Common myeloid progenitor, CD34-positive (primary cell): ENCODE measurements around the gene ATP5ME.
"Not testable (repeated sequence)": the region's sequence is repeated elsewhere in the genome, so short reads cannot be mapped to it uniquely, and the experiment has no call there.

Experiments
- CTCF ChIA-PET: fragments of 350-600 bp; sonication (Branson Sonifier 250); formaldehyde crosslinking; loops from one replicate; lab custom pipeline; 2021; ENCODE audit warnings: antibody characterized with exemption; lab: Charles Lee
- POLR2A ChIA-PET: fragments of 350-600 bp; sonication (Branson Sonifier 250); formaldehyde crosslinking; loops from one replicate; lab custom pipeline; 2021; ENCODE audit warnings: antibody characterized with exemption; lab: Charles Lee
- DNase-seq, 3 donors: peaks; one replicate each; pipeline versions ENCODE4 v3.0.0 to v3.0.0-alpha.2; 2013
- H3K27ac ChIP-seq, 2 experiments: 1 replicate in 1 of 2; 2 replicates in 1 of 2; pipeline ENCODE4 v1.7.0; 2013; ENCODE audit warnings: inconsistent platforms in 2 of 2, low read length in 2 of 2, mild to moderate bottlenecking in 2 of 2, low read depth in 1 of 2, moderate library complexity in 1 of 2; ENCODE audit not compliant: severe bottlenecking in 2 of 2, insufficient read depth in 1 of 2, poor library complexity in 1 of 2
- H3K27me3 ChIP-seq, 5 experiments: replicated peaks in 2 of 5; 1 replicate in 3 of 5; 2 replicates in 2 of 5; pipeline versions ENCODE4 v1.6.1 to v1.7.0; 2013; ENCODE audit warnings: low read length in 4 of 5, mild to moderate bottlenecking in 2 of 5, moderate library complexity in 2 of 5, inconsistent platforms in 1 of 5; ENCODE audit not compliant: insufficient read depth in 5 of 5, control insufficient read depth in 4 of 5
- H3K36me3 ChIP-seq, 4 experiments: 1 replicate in 2 of 4; 2 replicates in 2 of 4; pipeline versions ENCODE4 v1.6.1 to v1.7.0; 2013; ENCODE audit warnings: low read length in 3 of 4, control low read depth in 1 of 4, mild to moderate bottlenecking in 1 of 4; ENCODE audit not compliant: control insufficient read depth in 4 of 4, insufficient read depth in 4 of 4
- H3K4me1 ChIP-seq, 4 experiments: 1 replicate in 3 of 4; 2 replicates in 1 of 4; pipeline versions ENCODE4 v1.6.1 to v1.7.1; 2013; ENCODE audit warnings: low read length in 3 of 4, mild to moderate bottlenecking in 3 of 4, control low read depth in 1 of 4, inconsistent platforms in 1 of 4, moderate library complexity in 1 of 4; ENCODE audit not compliant: control insufficient read depth in 4 of 4, insufficient read depth in 4 of 4; ENCODE audit errors: control extremely low read depth in 1 of 4
- H3K4me3 ChIP-seq, 7 experiments: 1 replicate in 4 of 7; 2 replicates in 3 of 7; pipeline versions ENCODE4 v1.5.1 to v1.7.0; 2013; ENCODE audit warnings: mild to moderate bottlenecking in 7 of 7, low read length in 6 of 7, moderate library complexity in 6 of 7, inconsistent platforms in 2 of 7, low read depth in 2 of 7, control low read depth in 1 of 7; ENCODE audit not compliant: insufficient read depth in 4 of 7, control insufficient read depth in 1 of 7; ENCODE audit errors: extremely low read depth in 1 of 7
- H3K9me3 ChIP-seq, 5 experiments: 1 replicate in 4 of 5; 2 replicates in 1 of 5; pipeline versions ENCODE4 v1.6.1 to v1.7.1; 2013; ENCODE audit warnings: low read length in 4 of 5, mild to moderate bottlenecking in 2 of 5, inconsistent platforms in 1 of 5, low read depth in 1 of 5, moderate library complexity in 1 of 5; ENCODE audit not compliant: control insufficient read depth in 4 of 5, insufficient read depth in 2 of 5; ENCODE audit errors: control extremely low read depth in 1 of 5
- WGBS: methylation state at CpG from one replicate; pipeline ENCODE4 v1.1.5; 2013; ENCODE audit not compliant: insufficient coverage; 5-methylcytosine and 5-hydroxymethylcytosine counted together

ATP5ME gene

GRCh38 chr4:710116-710515 is 36.0 kb upstream of the ATP5ME start:
- CTCF ChIA-PET, result interaction anchor here (1.0 to 1.2 kb wide), 5 partner anchors 9 to 32 kb away, joined by 3 to 5 read pairs (median 4); no protein-coding TSS in a partner anchor
- POLR2A ChIA-PET, result no interaction called here

GRCh38 chr4:709348-709747 is 35.3 kb upstream of the ATP5ME start:
- Histone ChIP-seq H3K36me3 (peaks cover 7 to 22% (median 10%) of the 10 kb centered on the region in 4 experiments), H3K4me3 (no peak overlapping the region), H3K4me1 (peaks cover 2 to 26% (median 11%) of the 10 kb centered on the region in 4 experiments), H3K27me3 (no peaks in the 10 kb centered on the region), H3K9me3 (no peaks in the 10 kb centered on the region), H3K27ac (no peak overlapping the region)
- 98% methylated on average over 4 of the region's 6 CpGs for WGBS
- DNase-seq, result no peak
- ChIA-PET POLR2A (no interaction called here), CTCF (interaction anchor here (1.0 to 1.2 kb wide), 4 partner anchors 9 to 33 kb away, joined by 3 to 5 read pairs (median 4); no protein-coding TSS in a partner anchor)

More at GRCh38 chr4:710116-710515, 36.0 kb upstream of the ATP5ME start:
- no peaks in the 10 kb centered on the region for H3K27me3 ChIP-seq
- peaks cover 7 to 27% (median 12%) of the 10 kb centered on the region in 4 experiments for H3K36me3 ChIP-seq
- no peaks in the 10 kb centered on the region for H3K9me3 ChIP-seq
- H3K27ac ChIP-seq, result no peak overlapping the region
- 96% methylated on average over 8 of the region's 9 CpGs for WGBS
- no peak overlapping the region for H3K4me3 ChIP-seq
- peaks cover 2 to 23% (median 10%) of the 10 kb centered on the region in 4 experiments for H3K4me1 ChIP-seq
- no peak for DNase-seq

- POLR2A ChIA-PET, result no interaction called here
- no peaks in the 10 kb centered on the region for H3K27me3 ChIP-seq
- H3K27ac ChIP-seq, result peak overlapping the region in 1 of 2 experiments; percentile 29
- CTCF ChIA-PET, result interaction anchor here (0.6 kb wide), 1 partner anchor 355 kb away, joined by 3 read pairs; no protein-coding TSS in a partner anchor
- H3K9me3 ChIP-seq, result no peaks in the 10 kb centered on the region
- H3K4me1 ChIP-seq, result peaks cover 2 to 26% (median 11%) of the 10 kb centered on the region in 4 experiments
- no peak for DNase-seq
- 100% methylated on average over 1 of the region's 6 CpGs for WGBS
- peaks cover 7 to 16% (median 8%) of the 10 kb centered on the region in 4 experiments for H3K36me3 ChIP-seq
- H3K4me3 ChIP-seq, result no peak overlapping the region
Measured at GRCh38 chr4:708631-708933, 34.5 kb upstream of the ATP5ME start.

- 88% methylated on average over 10 of the region's 11 CpGs for WGBS
- H3K4me3 ChIP-seq, result peak overlapping the region in 1 of 7 experiments; percentile 16
Measured at GRCh38 chr4:707929-708630, 34.0 kb upstream of the ATP5ME start.

GRCh38 chr4:706834-707598 is 32.9 kb upstream of the ATP5ME start:
- CTCF ChIA-PET, result no interaction called here
- POLR2A ChIA-PET, result no interaction called here
- H3K4me3 ChIP-seq, result peak overlapping the region; percentile 27 to 89 (median 53)
- peaks cover 7 to 16% (median 8%) of the 10 kb centered on the region in 4 experiments for H3K36me3 ChIP-seq
- no peaks in the 10 kb centered on the region for H3K9me3 ChIP-seq
- no peak for DNase-seq
- H3K27ac ChIP-seq, result peak overlapping the region; percentile 92 to 97
- H3K4me1 ChIP-seq, result peaks cover 2 to 26% (median 11%) of the 10 kb centered on the region in 4 experiments
- no peaks in the 10 kb centered on the region for H3K27me3 ChIP-seq
- 83% methylated on average over 7 of the region's 21 CpGs for WGBS

More at GRCh38 chr4:707929-708630, 34.0 kb upstream of the ATP5ME start:
- ChIA-PET POLR2A (no interaction called here), CTCF (no interaction called here)
- Histone ChIP-seq H3K27ac (peak overlapping the region in 1 of 2 experiments; percentile 29), H3K4me1 (peaks cover 2 to 26% (median 11%) of the 10 kb centered on the region in 4 experiments), H3K36me3 (peaks cover 7 to 16% (median 8%) of the 10 kb centered on the region in 4 experiments), H3K27me3 (no peaks in the 10 kb centered on the region), H3K9me3 (no peaks in the 10 kb centered on the region)
- DNase-seq, result no peak

GRCh38 chr4:706083-706633 is 32.1 kb upstream of the ATP5ME start:
- peaks cover 7 to 16% (median 8%) of the 10 kb centered on the region in 4 experiments for H3K36me3 ChIP-seq
- CTCF ChIA-PET, H3K27me3 ChIP-seq, POLR2A ChIA-PET, DNase-seq, H3K9me3 ChIP-seq: not testable (repeated sequence)
- peaks cover 2 to 26% (median 11%) of the 10 kb centered on the region in 4 experiments for H3K4me1 ChIP-seq
- H3K27ac ChIP-seq, result peak overlapping the region; percentile 92 to 97
- peak overlapping the region; percentile 73 to 91 (median 86) for H3K4me3 ChIP-seq
- 4% methylated on average over 18 of the region's 21 CpGs for WGBS
